Loucy (cell line): ENCODE results near the gene C16orf89.

Experiments used
- H2AFZ ChIP-seq: fragments of 200-600 bp; sonication (generic); 2 replicates; pipeline ENCODE4 v1.6.0; 2016; ENCODE audit warnings: antibody characterized with exemption, mild to moderate bottlenecking, low read length, moderate library complexity
- H3F3A ChIP-seq: fragments of 200-600 bp; 2 replicates; pipeline ENCODE4 v1.6.0; 2016; ENCODE audit warnings: antibody characterized with exemption, low read depth, mild to moderate bottlenecking
- H3K27me3 ChIP-seq: fragments of 200-600 bp; sonication (generic); 2 replicates; pipeline ENCODE4 v1.6.1; 2014; ENCODE audit warnings: low read length, mild to moderate bottlenecking; ENCODE audit not compliant: insufficient read depth, poor library complexity, severe bottlenecking
- H3K36me3 ChIP-seq: fragments of 200-600 bp; sonication (generic); 2 replicates; pipeline ENCODE4 v1.6.1; 2016; ENCODE audit warnings: low read length; ENCODE audit not compliant: insufficient read depth
- H3K4me1 ChIP-seq: fragments of 200-600 bp; sonication (generic); 2 replicates; pipeline ENCODE4 v1.5.1; 2014; ENCODE audit warnings: low read length, mild to moderate bottlenecking; ENCODE audit not compliant: insufficient read depth, poor library complexity, severe bottlenecking
- H3K4me2 ChIP-seq: fragments of 200-600 bp; sonication (generic); 2 replicates; pipeline ENCODE4 v1.6.0; 2014; ENCODE audit warnings: antibody characterized with exemption, low read length, low read depth, mild to moderate bottlenecking; ENCODE audit not compliant: poor library complexity, severe bottlenecking
- H3K4me3 ChIP-seq: fragments of 200-600 bp; sonication (generic); 2 replicates; pipeline ENCODE4 v1.5.1; 2014; ENCODE audit warnings: low read length, mild to moderate bottlenecking, mixed read lengths; ENCODE audit not compliant: poor library complexity, severe bottlenecking
- H3K79me2 ChIP-seq: fragments of 200-600 bp; sonication (generic); 2 replicates; pipeline ENCODE4 v1.6.1; 2014; ENCODE audit warnings: low read length; ENCODE audit not compliant: insufficient read depth
- H3K9ac ChIP-seq: fragments of 200-600 bp; sonication (generic); 2 replicates; pipeline ENCODE4 v1.6.0; 2014; ENCODE audit warnings: mild to moderate bottlenecking, low read depth, low read length, moderate library complexity; ENCODE audit not compliant: poor library complexity, severe bottlenecking
- H3K9me2 ChIP-seq: fragments of 200-600 bp; sonication (generic); replicated peaks from 2 replicates; pipeline ENCODE4 v1.6.1; 2016; ENCODE audit warnings: low read depth, low read length, mixed read lengths
- H3K9me3 ChIP-seq: fragments of 200-600 bp; sonication (generic); 2 replicates; pipeline ENCODE4 v1.6.1; 2014; ENCODE audit warnings: mild to moderate bottlenecking, antibody characterized with exemption, low read length, low read depth; ENCODE audit not compliant: insufficient read depth
- H4K20me1 ChIP-seq: fragments of 200-600 bp; sonication (generic); 2 replicates; pipeline ENCODE4 v1.6.0; 2014; ENCODE audit warnings: antibody characterized with exemption, low read length, mild to moderate bottlenecking; ENCODE audit not compliant: insufficient read depth, poor library complexity, severe bottlenecking
- EZH2phosphoT487 ChIP-seq: fragments of 200-600 bp; IDR thresholded peaks from 2 replicates; pipeline ENCODE4 v1.6.1; 2018; ENCODE audit warnings: antibody characterized with exemption, mild to moderate bottlenecking, moderate library complexity, borderline replicate concordance
- TF ChIP-seq, protein P1 (sequence below): fragments of 200-600 bp; sonication (generic); conservative IDR thresholded peaks from 2 replicates; pipeline ENCODE4 v1.5.1; 2014; ENCODE audit warnings: mild to moderate bottlenecking, antibody characterized with exemption, low read length

C16orf89 gene

DNA sequence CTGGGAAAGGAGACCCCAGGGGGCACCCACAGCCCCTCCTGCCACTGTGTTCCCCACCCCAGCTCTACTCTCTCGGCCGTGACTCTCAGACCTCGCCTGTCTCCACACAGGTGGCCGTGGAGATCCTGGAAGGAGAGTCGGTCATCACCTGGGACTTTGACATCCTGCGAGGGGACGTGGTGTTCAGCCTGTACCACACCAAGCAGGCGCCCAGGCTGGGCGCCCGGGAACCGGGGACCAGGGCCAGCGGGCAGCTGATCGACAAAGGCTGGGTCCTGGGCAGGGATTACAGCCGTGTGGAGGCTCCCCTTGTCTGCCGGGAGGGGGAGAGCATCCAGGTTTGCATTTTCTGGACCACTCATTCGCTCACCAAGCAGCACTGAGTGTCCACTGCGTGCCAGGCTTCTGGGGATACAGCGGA is 57.4 kb downstream of the C16orf89 start:
- Histone ChIP-seq H3K9me3 (no peaks in the 10 kb centered on the region), H3K4me3 (no peak overlapping the region), H3K79me2 (no peaks in the 10 kb centered on the region), H2AFZ (no peak overlapping the region), H3K27me3 (no peaks in the 10 kb centered on the region), H3K4me1 (no peaks in the 10 kb centered on the region), H4K20me1 (no peaks in the 10 kb centered on the region), H3K4me2 (no peak overlapping the region), H3K9ac (no peak overlapping the region), H3K9me2 (no peaks in the 10 kb centered on the region), H3K36me3 (no peaks in the 10 kb centered on the region), H3F3A (no peaks in the 10 kb centered on the region)
- TF ChIP-seq, protein P1, sequence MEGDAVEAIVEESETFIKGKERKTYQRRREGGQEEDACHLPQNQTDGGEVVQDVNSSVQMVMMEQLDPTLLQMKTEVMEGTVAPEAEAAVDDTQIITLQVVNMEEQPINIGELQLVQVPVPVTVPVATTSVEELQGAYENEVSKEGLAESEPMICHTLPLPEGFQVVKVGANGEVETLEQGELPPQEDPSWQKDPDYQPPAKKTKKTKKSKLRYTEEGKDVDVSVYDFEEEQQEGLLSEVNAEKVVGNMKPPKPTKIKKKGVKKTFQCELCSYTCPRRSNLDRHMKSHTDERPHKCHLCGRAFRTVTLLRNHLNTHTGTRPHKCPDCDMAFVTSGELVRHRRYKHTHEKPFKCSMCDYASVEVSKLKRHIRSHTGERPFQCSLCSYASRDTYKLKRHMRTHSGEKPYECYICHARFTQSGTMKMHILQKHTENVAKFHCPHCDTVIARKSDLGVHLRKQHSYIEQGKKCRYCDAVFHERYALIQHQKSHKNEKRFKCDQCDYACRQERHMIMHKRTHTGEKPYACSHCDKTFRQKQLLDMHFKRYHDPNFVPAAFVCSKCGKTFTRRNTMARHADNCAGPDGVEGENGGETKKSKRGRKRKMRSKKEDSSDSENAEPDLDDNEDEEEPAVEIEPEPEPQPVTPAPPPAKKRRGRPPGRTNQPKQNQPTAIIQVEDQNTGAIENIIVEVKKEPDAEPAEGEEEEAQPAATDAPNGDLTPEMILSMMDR = no peak
- TF ChIP-seq EZH2phosphoT487 = no peak

- Histone ChIP-seq H3K9ac (no peak overlapping the region), H4K20me1 (no peaks in the 10 kb centered on the region), H3K79me2 (no peaks in the 10 kb centered on the region), H2AFZ (no peak overlapping the region), H3K27me3 (no peaks in the 10 kb centered on the region), H3K9me2 (no peaks in the 10 kb centered on the region), H3K4me1 (no peaks in the 10 kb centered on the region), H3K4me2 (no peak overlapping the region), H3F3A (no peaks in the 10 kb centered on the region), H3K9me3 (no peaks in the 10 kb centered on the region), H3K36me3 (no peaks in the 10 kb centered on the region), H3K4me3 (no peak overlapping the region)
- no peak for TF ChIP-seq EZH2phosphoT487
- TF ChIP-seq, protein P1 = no peak
Observed at GRCh38 chr16:5007256-5007655, 58.5 kb downstream of the C16orf89 start.

DNA sequence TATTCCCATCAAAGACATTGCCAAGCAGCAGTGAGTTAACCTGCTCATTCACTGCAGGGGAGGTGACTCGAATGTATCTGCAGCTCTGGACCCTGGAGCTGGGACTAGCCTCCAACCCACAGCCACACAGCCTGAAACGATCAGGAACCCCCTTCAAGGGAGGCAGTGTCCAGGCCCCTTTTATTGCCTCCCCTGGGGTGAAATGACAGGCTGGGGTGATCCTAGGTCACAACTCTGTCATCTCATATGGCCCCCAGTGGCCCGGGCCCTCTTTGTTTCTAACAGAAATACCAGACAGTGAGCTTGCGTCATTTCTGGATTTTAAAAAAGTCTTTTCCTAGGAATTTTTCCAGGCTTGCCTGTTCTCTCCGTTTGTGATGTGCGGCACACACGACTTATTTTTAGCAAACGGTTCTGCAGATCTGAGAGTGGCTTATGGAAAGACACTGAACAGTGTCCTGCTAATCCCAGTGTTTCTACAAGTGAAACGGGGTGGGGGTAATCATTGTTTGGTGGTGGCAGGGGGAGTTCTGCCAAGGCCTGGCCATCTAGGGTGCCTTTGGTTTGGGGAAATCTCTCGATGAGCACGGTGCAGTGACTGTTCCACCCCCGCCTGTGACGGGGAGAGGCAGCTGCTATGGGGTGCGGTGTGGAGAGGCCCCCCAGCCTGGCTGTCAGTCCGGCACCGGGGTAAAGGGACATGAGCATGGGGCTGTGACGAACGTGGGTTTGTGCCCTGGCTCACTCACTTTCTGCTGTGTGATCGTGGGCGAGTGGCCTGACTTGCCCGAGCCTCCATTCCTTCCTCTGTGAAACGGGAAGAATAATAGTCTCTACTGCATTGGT is 59.2 kb downstream of the C16orf89 start:
- Histone ChIP-seq H3F3A (no peaks in the 10 kb centered on the region), H4K20me1 (no peaks in the 10 kb centered on the region), H3K36me3 (no peaks in the 10 kb centered on the region), H3K9ac (no peak overlapping the region), H3K4me1 (no peaks in the 10 kb centered on the region), H3K79me2 (no peaks in the 10 kb centered on the region), H3K27me3 (no peaks in the 10 kb centered on the region), H3K4me3 (no peak overlapping the region), H3K9me2 (no peaks in the 10 kb centered on the region), H3K4me2 (no peak overlapping the region), H2AFZ (no peak overlapping the region), H3K9me3 (no peaks in the 10 kb centered on the region)
- TF ChIP-seq EZH2phosphoT487 = no peak
- TF ChIP-seq, protein P1 = no peak
